Heart right ventricle (tissue), 16 donors: ENCODE results near the gene SMAD7. TPM values are rescaled to one million over a fixed set of nuclear protein-coding genes. Genes with fewer than 3 reads are reported as not detected.

Source experiments
- ATAC-seq, 8 donors: fragments of 200-7000 bp; cut with Tn5 transposase; one replicate each; pipeline ENCODE4 v1.9.1; 2020; ENCODE audit warnings: mild to moderate bottlenecking in 8 of 8, moderate library complexity in 8 of 8, moderate number of reproducible peaks in 1 of 8
- DNase-seq, 2 donors: peaks; one replicate each; pipeline ENCODE4 v3.0.0-alpha.2; 2020
- H3K27ac ChIP-seq, 10 donors: fragments of 200-600 bp; sonication (generic) in 2 of 10; one replicate each; pipeline versions ENCODE4 v1.5.0 to v1.8.0; 2020 to 2022; ENCODE audit warnings: mild to moderate bottlenecking in 3 of 10
- H3K27me3 ChIP-seq, 7 donors: fragments of 200-600 bp; one replicate each; pipeline ENCODE4 v1.8.0; 2021 to 2022; ENCODE audit warnings: mild to moderate bottlenecking in 2 of 7
- H3K36me3 ChIP-seq, 9 donors: fragments of 200-600 bp; sonication (generic) in 1 of 9; one replicate each; pipeline versions ENCODE4 v1.5.0 to v1.8.0; 2020 to 2022; ENCODE audit warnings: mild to moderate bottlenecking in 2 of 9
- H3K4me1 ChIP-seq, 9 donors: fragments of 200-600 bp; sonication (generic) in 1 of 9; one replicate each; pipeline versions ENCODE4 v1.5.0 to v1.8.0; 2020 to 2022; ENCODE audit warnings: mild to moderate bottlenecking in 4 of 9
- H3K4me3 ChIP-seq, 10 donors: fragments of 200-600 bp; sonication (generic) in 2 of 10; one replicate each; pipeline versions ENCODE4 v1.5.0 to v1.8.0; 2020 to 2022; ENCODE audit warnings: mild to moderate bottlenecking in 7 of 10, moderate library complexity in 2 of 10
- H3K9me3 ChIP-seq, 11 donors: fragments of 200-600 bp in 10 of 11; sonication (generic) in 2 of 11; one replicate each; pipeline versions ENCODE4 v1.5.0 to v1.8.0; 2013 to 2022; ENCODE audit warnings: mild to moderate bottlenecking in 2 of 11, control low read depth in 1 of 11, moderate library complexity in 1 of 11
- WGBS, 2 donors: extraction: QIAGEN DNeasy Blood & Tissue Kit; methylation state at CpG; one replicate each; pipeline ENCODE4 v1.1.7; 2013; ENCODE audit warnings: inconsistent platforms in 1 of 2; 5-methylcytosine and 5-hydroxymethylcytosine counted together
- intact Hi-C, 10 donors: fragments of 100-400 bp; cut with DNase I; formaldehyde crosslinking; loops; one replicate each; pipeline versions ENCODE4 v1.11.1 to v1.14.2; 2022
- polyA plus RNA-seq, 2 donors: library from polyadenylated mRNA; stranded (reverse); fragments of 200-250 nt; gene quantifications; one replicate each; pipeline ENCODE4 v1.2.3, GENCODE V29; 2013
- total RNA-seq, 10 donors: library from RNA; stranded (reverse); fragmentation: NEBNext Ultra II Directional in 3 of 10; extraction: Animal tissue kit (Norgen Biotek cat#: 25700) in 3 of 10; gene quantifications; one replicate each; pipeline versions ENCODE4 v1.2.1 to v1.2.4, GENCODE V29; 2021 to 2023
- TF ChIP-seq, protein P1 (sequence below), 9 donors: fragments of 200-600 bp; sonication (generic) in 2 of 9; IDR thresholded peaks; one replicate each; pipeline versions ENCODE4 v1.5.0 to v1.8.0; 2021 to 2022; ENCODE audit warnings: antibody characterized with exemption in 9 of 9, mild to moderate bottlenecking in 5 of 9, moderate library complexity in 1 of 9
- donor health status: Arrhythmogenic right ventricular cardiomyopathy.
- donor health status: ischemic (EF 13 %, LVEDD 7.1; RV severe dilation, severe dysfunction).
- donor health status: healthy with polysubstance abuse.
- donor health status: DM: no; HTN: yes; CAD: no.
- donor health status: DM: no; HTN: no; CAD: no.
- donor health status: ischemic (EF 25% LVEDD 6.9; RV normal size, moderate dysfunction).
- donor health status: ischemic (EF 25% LVEDD 5.7; RV mildly dilated, moderate dysfunction).
- donor health status: healthy.
- donor health status: DM: yes; HTN: yes; CAD: no.
- donor health status: Ischemic cardiomyopathy.
- donor health status: ischemic (EF 35%, LVEDD 5.7; RV mildly dilated, moderate dysfunction).
- donor health status: nonischemic (EF 11% LVEDD 7.7; RV severe dilation, severe dysfunction).
- donor health status: DM: yes; HTN: yes; CAD: no.
- donor health status: PGD.
- donor health status: ischemic (EF 29% LVEDD 5.4; RV normal size, mild dysfunction).
- donor health status: nonischemic (EF 23%, LVEDD 6.1; RV moderate dilation, normal function).

Gene SMAD7
- total and polyA plus RNA-seq, 12 donors, result 6.7 to 28.6 (median 19.2) TPM

DNA sequence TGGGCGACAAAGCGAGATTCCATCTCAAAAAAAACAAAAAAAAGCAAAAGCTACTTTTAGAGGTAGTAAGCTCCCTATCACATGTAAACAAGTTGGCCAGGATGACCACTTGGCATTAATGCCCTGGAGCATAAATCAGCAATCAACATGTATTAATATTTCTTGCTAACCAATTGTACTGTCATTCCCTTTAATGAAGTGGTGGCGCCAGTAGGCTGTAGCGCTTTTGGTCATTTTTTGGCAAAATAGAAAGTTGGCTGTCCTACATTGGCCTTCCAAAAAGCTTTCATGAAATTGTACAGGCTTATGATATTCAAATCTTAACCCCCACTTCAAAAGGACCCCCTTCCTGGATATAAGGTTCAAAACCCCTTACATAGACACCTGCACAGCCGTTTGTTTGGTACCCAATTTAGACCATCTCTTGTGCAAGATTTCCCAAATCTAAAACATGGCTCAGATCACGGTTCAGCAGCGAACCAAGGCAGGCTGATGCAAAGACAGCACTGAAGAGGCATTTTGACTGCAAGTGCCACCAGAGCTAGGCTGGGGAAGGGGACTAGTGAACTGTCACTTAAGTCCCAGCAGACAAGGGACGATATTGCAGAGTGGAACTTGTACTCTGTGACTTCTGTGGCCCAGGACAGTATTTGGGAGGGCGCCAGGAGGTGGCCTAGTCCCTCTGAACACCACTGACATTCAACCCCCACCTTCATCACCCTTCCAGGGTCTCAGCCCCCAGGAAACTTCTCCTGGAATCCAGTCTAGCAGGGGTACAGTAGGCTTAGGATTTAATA is 31.9 kb downstream of the SMAD7 start:
- intact Hi-C loops, result no loop called here
- DNase-seq, result no peak

DNA sequence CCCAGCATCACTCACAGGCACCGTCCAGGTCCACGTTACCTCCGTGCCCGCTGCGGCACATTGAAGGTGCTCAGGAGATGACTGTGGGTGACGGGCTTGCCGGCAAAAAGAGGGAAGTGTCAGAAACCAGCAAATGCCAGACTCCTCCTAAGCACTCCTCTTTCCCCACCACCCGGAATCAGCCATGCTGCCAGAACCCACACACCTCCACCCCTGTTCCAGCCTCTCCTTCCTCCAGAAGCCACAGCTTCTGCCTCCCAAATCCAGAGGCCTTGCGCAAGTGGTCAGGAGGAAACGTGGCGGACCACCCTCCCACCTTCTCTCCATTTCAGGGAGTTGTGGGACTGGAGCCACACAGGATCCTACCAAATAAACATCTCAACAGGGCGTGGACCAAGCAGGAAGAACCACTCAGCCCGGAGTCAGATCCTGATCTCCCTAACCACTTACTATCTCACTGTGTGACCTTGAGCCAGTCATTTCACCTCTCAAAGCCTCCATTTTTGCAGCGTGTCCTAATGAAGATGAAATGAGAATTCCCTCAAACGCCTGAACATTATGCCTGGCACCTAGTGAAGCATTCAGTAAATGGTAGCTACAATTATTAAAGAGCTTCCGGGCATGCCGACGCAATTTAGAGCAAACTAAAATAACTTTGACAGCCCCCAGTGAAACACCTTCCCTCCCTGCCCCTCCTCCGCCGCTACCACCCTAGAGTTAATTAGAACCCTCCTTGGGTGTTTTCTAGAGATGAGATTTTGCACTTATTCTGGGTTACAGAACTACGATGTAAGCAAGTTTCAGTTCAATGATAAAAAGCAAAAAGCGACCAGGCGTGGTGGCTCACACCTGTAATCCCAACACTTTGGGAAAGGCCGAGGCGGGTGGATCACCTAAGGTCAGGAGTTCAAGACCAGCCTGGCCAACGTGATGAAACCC is 32.9 kb downstream of the SMAD7 start:
- 89 to 92% methylated on average over 26 of the region's 26 CpGs for WGBS, 2 donors
- TF ChIP-seq, protein P1, sequence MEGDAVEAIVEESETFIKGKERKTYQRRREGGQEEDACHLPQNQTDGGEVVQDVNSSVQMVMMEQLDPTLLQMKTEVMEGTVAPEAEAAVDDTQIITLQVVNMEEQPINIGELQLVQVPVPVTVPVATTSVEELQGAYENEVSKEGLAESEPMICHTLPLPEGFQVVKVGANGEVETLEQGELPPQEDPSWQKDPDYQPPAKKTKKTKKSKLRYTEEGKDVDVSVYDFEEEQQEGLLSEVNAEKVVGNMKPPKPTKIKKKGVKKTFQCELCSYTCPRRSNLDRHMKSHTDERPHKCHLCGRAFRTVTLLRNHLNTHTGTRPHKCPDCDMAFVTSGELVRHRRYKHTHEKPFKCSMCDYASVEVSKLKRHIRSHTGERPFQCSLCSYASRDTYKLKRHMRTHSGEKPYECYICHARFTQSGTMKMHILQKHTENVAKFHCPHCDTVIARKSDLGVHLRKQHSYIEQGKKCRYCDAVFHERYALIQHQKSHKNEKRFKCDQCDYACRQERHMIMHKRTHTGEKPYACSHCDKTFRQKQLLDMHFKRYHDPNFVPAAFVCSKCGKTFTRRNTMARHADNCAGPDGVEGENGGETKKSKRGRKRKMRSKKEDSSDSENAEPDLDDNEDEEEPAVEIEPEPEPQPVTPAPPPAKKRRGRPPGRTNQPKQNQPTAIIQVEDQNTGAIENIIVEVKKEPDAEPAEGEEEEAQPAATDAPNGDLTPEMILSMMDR (IDR thresholded peaks at IDR 0.05), result no peak
- intact Hi-C loops, result no loop called here
- no peak for ATAC-seq
- peaks cover 0 to 39% (median 4%) of the 10 kb centered on the region in 9 donors for H3K36me3 ChIP-seq
- no peak overlapping the region for H3K27ac ChIP-seq
- peaks cover 7 to 62% (median 16%) of the 10 kb centered on the region in 9 donors for H3K4me1 ChIP-seq
- no peaks in the 10 kb centered on the region for H3K9me3 ChIP-seq
- DNase-seq, result no peak
- no peaks in the 10 kb centered on the region for H3K27me3 ChIP-seq
- no peak overlapping the region for H3K4me3 ChIP-seq

More for the DNA sequence above, 31.9 kb downstream of the SMAD7 start:
- H3K4me1 ChIP-seq, result peaks cover 16 to 72% (median 25%) of the 10 kb centered on the region in 9 donors
- H3K36me3 ChIP-seq, result peaks cover 0 to 44% (median 4%) of the 10 kb centered on the region in 9 donors
- H3K27me3 ChIP-seq, result no peaks in the 10 kb centered on the region
- ATAC-seq, result no peak
- TF ChIP-seq, protein P1 (IDR thresholded peaks at IDR 0.05), result no peak
- 93 to 94% methylated on average over 9 of the region's 9 CpGs for WGBS, 2 donors
- H3K27ac ChIP-seq, result no peak overlapping the region
- H3K9me3 ChIP-seq, result no peaks in the 10 kb centered on the region
- H3K4me3 ChIP-seq, result no peak overlapping the region

DNA sequence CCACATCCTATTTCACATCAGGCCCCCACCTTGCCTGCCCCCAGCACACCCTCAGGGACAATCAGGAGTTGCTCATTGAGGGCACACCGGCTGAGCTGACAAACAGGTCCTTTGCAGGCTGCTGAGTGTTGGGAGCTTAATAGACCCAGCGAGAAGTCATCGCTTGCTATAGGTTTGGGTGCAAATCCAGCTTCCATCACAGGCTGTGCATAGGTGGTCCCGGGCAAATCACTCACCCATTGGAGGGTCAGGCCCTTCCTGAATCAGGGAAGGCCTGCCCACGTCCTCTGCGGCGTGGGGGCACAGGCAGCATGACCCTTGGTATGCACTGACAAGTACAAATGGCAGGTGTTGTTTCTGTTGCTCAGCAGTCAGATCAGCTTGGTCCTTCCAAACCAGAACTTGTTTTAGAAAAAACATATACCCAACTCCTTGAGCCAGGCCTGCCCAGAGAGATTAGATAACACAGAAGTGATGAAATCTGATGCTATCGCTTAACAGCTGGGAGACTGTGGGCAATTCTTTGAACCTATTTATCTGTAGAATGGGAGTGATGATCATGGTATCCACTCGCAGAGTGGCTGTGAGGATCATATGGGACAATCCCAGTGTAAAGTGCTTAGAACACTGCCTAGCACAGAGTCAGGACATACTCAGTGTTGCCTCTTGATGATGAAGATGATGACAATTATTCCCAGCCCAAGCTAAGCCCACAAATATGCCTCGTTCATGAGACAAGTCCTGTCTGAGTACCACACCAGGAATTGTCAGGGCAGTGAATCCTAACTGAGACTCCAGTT is 34.9 kb downstream of the SMAD7 start:
- Histone ChIP-seq H3K27ac (no peak overlapping the region), H3K9me3 (no peaks in the 10 kb centered on the region), H3K4me3 (no peak overlapping the region), H3K36me3 (peaks cover 0 to 26% (median 2%) of the 10 kb centered on the region in 9 donors), H3K4me1 (peaks cover 0 to 45% (median 6%) of the 10 kb centered on the region in 9 donors), H3K27me3 (no peaks in the 10 kb centered on the region)
- TF ChIP-seq, protein P1 (IDR thresholded peaks at IDR 0.05), result no peak
- no peak for ATAC-seq
- intact Hi-C loops, result no loop called here
- no peak for DNase-seq
- 82 to 89% methylated on average over 10 of the region's 10 CpGs for WGBS, 2 donors
